Measurements from ENCODE around the gene ZNF493.

DNA sequence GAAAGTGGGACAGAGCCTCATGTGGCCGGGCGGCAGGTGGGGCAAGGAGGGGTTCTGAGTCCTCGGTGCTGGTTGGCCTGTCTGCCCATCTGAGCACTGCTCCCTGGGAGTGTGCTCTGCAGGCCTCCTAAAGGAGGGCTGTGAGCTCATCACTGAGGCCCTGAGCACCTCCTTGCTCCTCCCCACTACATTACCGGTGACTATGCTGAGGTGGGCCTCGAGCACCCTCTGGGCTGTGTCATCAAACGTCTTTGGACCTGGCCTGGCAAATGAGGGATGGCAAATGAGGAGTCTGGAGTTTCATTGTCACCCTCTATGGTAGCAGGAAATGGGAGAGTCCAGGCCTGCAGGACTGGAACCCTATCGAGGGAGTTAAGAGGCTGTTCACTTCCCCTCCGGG, 69.7 kb downstream of the ZNF493 start:
- no peak for TF ChIP-seq POLR2AphosphoS5 (IDR thresholded peaks at IDR 0.05)
- TF ChIP-seq, protein P1, sequence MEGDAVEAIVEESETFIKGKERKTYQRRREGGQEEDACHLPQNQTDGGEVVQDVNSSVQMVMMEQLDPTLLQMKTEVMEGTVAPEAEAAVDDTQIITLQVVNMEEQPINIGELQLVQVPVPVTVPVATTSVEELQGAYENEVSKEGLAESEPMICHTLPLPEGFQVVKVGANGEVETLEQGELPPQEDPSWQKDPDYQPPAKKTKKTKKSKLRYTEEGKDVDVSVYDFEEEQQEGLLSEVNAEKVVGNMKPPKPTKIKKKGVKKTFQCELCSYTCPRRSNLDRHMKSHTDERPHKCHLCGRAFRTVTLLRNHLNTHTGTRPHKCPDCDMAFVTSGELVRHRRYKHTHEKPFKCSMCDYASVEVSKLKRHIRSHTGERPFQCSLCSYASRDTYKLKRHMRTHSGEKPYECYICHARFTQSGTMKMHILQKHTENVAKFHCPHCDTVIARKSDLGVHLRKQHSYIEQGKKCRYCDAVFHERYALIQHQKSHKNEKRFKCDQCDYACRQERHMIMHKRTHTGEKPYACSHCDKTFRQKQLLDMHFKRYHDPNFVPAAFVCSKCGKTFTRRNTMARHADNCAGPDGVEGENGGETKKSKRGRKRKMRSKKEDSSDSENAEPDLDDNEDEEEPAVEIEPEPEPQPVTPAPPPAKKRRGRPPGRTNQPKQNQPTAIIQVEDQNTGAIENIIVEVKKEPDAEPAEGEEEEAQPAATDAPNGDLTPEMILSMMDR (IDR thresholded peaks at IDR 0.05): no peak

All from gastroesophageal sphincter (tissue), 3 donors.